Adipose tissue (tissue), 3 donors: ENCODE results near the gene TNPO3. TPM values are rescaled to one million over a fixed set of nuclear protein-coding genes. Genes with fewer than 3 reads are reported as not detected.
"Not testable (repeated sequence)": the region's sequence is repeated elsewhere in the genome, so short reads cannot be mapped to it uniquely, and the experiment has no call there.

Experiments used
- H3K27ac ChIP-seq: one replicate; pipeline ENCODE4 v1.5.1; 2013; ENCODE audit warnings: low read depth, low read length
- WGBS, 3 donors: extraction: QIAGEN DNeasy Blood & Tissue Kit; methylation state at CpG; one replicate each; pipeline ENCODE4 v1.1.7; 2013; 5-methylcytosine and 5-hydroxymethylcytosine counted together
- polyA plus RNA-seq, 3 donors: library from polyadenylated mRNA; stranded (reverse); fragments of 200-250 nt; gene quantifications; one replicate each; pipeline ENCODE4 v1.2.3, GENCODE V29; 2013
- donor health status: healthy with polysubstance abuse.
- donor health status: Bipolar disorder and iron deficiency.
- donor health status: healthy.

The TNPO3 gene
- polyA plus RNA-seq, 3 donors = 13.0 to 16.3 (median 15.3) TPM

DNA sequence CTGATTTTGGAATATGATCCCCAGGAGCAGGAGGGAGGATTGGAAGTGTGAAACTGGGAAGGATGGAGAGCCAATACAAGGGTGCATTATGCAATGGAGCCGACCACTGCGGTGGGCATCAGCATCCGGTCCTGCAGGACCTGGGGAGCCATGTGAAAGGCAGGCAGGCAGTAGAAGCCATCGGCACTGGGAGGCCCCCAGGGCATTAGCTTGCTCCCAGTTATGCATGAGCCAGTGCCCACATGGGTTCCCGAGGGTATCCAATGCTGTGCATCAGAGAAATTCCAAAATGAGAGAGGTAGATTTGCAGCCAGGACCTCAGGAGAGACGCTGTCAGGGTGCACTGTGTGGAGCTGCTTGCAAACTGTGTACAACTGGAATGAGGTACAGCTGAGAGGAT lies 135.7 kb downstream of the TNPO3 start:
- WGBS, 3 donors = 77 to 80% (median 78%) methylated on average over 6 of the region's 6 CpGs
- H3K27ac ChIP-seq = no peak overlapping the region

DNA sequence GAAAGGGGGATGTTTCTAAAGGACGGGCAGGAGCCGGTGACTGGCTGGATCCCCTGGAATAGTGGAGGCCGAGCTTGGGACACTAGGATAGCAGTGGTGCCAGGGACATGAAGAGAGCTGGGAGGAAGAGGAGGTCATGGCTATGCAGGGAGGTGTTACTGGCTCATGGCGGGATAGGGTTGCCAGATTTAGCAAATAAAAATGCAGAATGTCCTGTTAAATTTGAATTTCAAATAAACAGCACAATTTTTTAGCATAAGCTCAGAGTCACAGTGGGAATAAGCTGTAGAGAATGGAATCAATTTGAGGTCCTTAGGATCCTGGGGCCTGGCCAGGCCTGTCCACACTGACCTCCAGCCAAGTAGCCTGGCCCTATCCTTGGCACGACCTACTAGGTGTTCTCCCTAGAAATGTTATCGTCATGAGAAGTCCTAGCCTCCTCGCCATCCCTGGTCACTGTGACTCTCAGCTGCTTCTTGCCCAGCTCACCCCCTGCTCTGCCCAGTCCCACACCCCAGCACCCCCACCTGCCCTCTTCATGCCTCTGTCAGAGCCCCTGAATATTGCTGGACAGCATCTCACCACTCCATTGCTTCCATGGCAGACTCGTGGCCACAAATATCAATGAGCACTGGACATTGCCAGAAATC lies 136.8 kb downstream of the TNPO3 start:
- 71 to 91% (median 77%) methylated on average over 8 of the region's 8 CpGs for WGBS, 3 donors
- H3K27ac ChIP-seq = no peak overlapping the region

DNA sequence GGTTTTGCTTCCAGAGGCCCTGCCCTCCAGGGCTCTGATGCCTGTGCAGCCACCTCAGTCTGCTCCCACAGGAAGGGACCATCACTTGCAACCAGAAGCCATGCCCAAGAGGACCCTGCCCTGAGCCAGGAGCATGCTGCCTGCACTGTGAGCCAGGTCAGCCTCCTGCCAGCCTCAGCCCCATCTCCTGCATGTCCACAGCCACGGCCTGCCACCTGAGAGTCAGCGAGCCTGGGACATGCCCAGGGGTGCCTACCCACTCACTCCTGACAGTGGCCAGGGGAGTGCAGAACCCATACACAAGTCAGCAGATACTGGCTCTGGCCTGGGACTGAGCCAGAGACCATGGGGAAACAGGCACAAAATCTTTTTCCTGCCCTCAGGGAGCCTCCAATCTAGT lies 137.8 kb downstream of the TNPO3 start:
- WGBS, 3 donors = 88 to 97% (median 95%) methylated on average over 2 of the region's 2 CpGs
- H3K27ac ChIP-seq = no peak overlapping the region

DNA sequence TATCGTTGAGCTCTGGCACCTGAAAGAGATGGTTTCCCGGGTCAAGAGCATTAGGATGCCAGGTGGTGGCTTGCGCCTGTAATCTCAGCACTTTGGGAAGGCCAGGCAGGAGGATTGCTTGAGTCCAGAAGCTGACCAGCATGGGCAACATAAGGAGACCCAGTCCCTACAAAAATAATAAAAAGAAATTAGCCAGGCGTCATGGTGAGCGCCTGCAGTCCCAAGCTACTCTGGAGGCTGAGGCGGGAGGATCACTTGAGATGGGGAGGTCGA lies 138.3 kb downstream of the TNPO3 start:
- H3K27ac ChIP-seq = no peak overlapping the region
- WGBS, 3 donors = 91 to 97% (median 93%) methylated on average over 7 of the region's 7 CpGs

DNA sequence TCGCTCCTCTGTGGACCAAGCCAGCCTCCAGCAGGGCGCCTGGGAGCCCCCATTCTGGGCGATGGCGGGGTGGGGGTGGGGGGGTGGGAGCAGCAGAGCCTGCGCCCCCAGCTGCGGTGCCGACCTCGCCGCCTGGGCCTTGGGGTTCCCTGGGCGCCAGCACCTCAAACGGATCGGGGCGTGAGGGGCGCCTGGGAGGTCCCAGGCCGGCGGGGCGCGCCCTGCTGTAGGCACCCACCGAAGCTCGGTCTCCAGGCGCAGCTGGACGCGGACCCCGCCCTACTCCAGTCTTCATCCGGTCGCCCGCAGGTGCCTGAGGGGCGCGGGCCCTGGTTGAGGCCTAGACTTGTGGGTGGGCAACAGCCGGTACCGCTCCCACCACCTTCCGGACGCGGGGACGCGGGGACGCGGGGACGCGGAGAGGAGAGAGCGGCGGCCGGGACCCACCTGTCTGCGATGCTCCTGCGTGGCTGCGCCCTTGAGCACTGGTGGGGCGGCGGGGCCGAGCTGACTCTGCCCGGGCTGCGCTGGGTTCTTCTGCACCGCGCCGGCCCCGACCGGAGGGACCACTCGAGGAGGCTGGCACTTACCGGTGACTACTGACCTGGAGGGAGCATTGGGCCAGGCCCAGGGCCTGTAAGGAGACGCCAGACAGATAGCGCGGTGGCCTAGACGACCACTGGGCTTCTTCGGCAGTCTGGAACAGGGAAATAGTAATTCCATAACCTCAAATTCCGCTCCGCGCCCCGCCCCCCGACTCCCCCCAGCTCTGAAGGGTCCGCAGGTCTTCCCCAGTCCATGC lies 138.9 kb downstream of the TNPO3 start:
- WGBS, 3 donors = 26 to 49% (median 26%) methylated on average over 46 to 69 of the region's 69 CpGs
- H3K27ac ChIP-seq = no peak overlapping the region

DNA sequence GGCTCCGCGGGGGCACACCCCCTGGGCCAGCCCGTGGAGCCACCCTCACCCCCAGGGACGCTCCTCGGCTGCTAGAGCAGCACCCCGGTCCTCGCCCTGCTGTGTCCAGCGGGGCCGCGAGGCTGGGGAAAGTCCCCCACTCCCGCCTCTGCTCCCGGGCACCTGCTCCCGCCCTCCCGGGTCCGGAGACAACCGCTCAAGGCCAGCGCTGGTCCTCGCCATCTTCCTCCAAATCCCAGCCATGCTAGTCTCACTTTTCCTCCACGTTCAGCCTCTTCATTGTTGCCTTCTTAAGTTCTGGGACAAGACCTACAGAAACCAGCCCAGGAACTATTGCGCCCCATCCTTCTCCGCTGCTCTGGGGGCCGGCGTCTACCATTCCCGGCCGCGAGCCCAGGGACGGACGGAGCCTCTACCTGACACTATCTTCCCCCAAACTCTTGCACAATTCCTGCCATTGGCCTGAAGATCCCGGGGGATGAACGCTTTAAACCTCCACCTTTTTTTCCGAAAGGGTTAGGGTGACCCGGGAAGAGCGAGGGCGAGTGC lies 139.6 kb downstream of the TNPO3 start:
- WGBS, 3 donors = 5 to 13% (median 9%) methylated on average over 21 to 33 of the region's 34 CpGs
- H3K27ac ChIP-seq = no peak overlapping the region

DNA sequence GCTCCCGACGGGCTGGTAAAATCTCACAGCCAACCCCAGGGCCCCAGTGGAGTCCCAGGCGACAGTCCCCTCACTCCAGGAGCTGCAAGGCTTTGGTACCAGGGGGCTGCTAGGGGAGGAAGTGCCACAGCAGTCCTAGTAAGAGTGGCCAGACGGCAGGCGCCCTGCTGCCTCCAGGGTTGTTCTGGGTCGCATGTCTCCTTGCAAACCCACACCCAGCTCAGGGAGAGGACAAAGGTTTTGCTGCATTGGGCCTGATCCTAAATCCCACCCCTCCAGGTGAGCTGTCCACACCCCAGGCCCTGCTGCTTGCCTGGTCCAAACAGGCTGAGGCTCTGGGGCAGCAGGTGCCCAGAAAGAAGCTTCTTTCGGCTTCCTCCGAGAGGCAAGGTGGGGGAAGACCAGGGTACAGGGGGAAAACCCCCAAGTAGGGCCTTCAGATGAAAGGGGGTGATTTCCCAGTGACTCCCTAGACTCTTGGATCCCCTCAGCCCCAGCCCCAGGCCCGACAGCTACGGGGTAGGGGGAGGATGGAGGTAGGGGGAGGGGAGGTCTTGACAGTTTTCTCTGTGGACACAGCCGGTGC lies 140.3 kb downstream of the TNPO3 start:
- no peak overlapping the region for H3K27ac ChIP-seq
- whole genome bisulfite sequencing, 3 donors = 51 to 58% (median 57%) methylated on average over 10 to 11 of the region's 11 CpGs

DNA sequence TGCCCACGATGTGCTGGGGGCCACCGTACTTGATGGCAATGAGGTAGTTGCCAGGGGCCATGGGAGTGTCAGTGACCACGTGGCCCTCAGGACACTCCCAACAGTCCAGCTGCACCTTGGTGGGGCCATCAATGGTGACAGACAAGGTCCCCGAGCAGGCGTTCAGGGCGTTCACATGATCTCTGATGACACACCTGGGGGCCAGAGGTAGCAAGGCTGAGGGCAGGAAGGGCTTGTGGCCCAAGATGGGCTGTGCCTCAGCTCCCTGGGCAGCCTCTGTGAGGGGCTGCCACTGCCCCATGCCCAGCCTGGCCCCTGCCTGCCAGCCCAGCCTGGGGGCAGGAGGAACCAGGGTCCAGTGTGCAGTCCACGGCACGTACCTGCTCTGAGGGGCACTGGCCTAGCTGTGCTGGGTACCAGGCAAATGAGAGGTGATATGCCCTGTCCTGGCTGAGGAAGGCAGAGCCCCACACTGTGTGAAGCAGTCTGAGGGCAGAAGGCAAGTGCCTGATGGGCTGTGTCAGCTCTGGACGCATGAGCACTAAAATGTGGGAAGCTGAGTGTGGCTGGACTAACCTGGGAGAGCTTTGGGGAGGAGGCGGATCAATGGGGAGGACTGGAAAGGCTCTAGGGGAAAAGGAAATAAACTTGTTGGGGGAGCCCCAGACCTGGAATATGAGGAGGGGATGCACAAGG lies 140.9 kb downstream of the TNPO3 start:
- H3K27ac ChIP-seq = no peak overlapping the region
- 72 to 88% (median 87%) methylated on average over 10 of the region's 10 CpGs for WGBS, 3 donors

DNA sequence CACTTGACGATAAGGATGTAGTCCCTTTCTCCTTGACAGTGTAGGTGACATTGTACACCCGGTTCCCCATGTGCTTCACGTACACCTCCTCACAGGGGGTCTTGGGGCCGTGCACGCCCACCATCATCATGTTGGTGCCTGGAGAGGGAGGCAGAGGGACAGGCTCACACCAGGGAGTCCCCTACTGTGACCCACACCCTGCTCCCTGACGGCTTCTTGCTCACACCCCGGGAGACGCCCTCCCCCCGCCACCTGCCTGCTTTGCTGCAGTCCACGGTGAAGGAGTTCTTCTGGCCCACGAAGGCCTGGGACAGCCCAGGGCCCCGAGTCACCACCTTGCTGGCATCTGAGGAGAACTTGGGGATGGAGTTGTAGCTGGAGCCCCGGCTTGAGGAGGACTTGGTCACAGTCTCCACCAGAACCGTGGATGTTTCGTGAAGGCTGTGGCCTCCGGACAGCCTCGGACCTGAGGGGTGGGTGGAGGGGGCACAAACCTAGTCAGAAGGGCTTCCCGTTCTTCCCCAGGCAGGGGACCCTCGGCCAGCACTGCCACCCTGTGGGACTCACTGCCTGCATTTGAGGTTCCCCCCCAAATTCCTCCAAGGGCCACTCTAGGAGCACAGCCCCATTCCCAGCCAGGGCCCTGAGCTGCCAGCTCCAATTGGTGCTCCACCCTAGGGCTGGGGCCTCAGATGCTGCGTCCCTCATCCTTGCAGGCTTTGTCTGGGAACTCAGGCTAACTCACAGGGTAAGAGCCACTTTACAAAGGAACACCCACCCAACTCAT lies 142.0 kb downstream of the TNPO3 start:
- not testable (repeated sequence) for H3K27ac ChIP-seq
- WGBS, 3 donors = 64 to 92% (median 90%) methylated on average over 4 to 10 of the region's 20 CpGs

DNA sequence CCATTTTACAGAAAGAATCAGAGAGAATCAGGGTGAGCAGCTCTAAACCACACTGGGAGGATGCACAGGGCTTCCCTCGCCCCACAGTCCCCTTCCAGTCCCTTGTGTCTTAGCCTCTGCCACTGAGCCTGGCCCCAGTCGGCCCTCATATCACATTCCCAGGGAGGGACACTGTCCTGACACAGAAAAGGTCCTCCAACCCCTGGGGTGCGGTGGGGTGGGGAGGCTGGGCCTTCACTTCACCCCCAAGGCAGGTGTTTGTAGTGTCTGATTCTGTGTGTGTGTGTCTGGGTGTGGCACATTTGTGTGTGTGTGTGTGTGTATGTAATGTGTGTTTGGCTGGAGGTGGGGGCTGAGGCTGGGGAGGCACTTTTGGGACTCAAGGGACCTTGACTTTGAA lies 142.6 kb downstream of the TNPO3 start:
- WGBS, 3 donors = 72 to 82% (median 78%) methylated on average over 3 of the region's 3 CpGs
- no peak overlapping the region for H3K27ac ChIP-seq

DNA sequence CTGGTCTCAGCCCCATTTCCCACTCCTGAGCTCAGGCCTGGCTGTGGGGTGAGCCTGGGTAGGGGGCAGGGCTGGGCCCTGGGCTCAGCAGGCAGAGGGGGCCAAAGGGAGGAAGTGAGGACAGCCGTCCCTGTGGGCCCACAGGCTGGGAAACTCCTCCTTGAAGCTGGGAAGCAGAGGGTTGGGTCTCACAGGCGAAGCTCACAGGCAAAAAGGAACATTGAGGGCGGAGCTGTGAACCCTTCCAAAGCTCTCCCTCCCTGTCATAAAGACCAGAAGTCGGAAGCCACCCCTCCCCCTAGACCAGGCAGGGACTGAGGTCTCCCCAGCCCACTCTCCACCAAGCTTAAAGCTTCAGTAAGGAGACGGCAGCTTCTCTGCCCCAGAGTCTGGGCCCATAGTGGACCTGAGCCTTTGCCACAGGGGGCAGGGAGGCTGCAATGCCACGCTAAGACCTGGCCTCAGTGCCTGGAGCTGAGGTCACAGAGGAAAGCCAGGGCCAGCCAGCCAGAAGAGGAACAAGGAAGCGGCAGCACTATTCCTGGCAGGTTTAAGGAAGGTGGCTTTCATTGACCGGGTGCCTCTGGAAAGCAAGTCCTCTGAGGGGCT lies 143.4 kb downstream of the TNPO3 start:
- H3K27ac ChIP-seq = no peak overlapping the region
- 46 to 79% (median 47%) methylated on average over 8 of the region's 8 CpGs for WGBS, 3 donors

DNA sequence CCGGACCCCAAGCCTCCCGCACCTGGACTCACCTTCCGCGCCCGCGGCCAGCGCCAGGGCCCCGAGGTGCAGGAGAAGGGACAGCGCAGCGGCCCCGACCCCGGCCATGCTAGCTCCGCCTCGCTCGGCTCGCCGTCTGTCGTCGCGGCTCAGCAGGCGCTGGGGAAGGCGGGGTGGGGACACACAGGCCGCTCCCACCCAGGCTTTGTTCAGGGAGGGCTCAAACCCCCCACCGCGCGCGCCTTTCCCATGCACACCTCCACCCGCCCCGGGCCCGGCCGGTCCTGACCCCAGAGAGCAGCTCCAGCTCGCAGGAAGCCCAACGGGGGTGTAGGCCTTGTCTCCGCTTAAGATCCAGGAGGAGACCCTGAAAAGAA lies 144.4 kb downstream of the TNPO3 start, which contains the start of gene KCP:
Gene KCP (minus strand): TSS at position 141 of the 377 bp plus-strand sequence. CDS start 33 bp downstream, at position 108.
- H3K27ac ChIP-seq = no peak within 1 kb of the TSS
- 20 to 37% (median 34%) methylated on average over 28 to 34 of the region's 34 CpGs for WGBS, 3 donors

DNA sequence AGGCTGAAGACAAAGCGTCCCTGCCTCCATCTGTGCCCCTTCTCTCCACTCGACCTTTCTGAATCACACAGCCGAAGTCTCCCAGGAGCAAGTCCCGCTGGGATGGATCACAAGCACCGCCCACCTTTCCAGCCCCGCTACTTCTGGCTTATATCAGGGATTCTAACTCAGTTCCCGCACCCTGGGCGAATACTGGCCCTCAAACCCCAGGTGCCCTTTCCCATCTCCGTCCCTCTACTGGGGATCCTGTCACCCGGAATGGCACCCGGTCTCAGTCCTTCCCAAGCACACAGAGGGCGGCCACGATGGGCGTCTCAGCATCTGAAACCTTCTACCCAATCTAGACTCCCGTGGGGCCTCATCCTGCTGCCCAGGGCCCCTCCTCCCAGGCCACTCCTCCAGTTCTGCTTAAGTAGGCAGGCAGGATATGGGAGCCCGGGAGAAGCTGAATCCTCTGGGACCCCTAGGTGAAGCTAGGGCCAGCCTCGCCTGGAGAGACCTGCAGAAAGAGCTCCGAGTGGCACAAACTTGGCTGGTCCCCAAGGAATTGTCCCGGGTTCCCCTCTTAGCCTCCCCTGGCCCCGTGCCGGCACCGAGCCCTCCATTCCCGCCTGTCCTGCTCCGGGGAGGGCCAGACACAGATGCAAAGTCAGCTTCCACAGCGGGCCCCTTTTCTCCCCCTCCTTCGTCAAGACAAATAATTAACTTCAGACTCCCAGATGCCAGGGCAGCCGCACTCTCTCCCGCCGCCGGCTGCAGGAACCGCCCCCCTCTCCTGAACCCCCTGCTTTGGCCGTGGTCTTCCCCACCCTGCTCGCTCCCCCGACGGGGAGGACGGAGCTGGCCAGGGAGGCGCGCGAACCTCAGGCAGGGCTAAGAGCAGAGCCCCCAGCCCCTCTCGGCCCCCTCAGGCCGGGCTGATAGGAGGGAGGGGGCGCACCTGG lies 145.0 kb downstream of the TNPO3 start:
- no peak overlapping the region for H3K27ac ChIP-seq
- WGBS, 3 donors = 11 to 17% (median 16%) methylated on average over 40 to 42 of the region's 42 CpGs

DNA sequence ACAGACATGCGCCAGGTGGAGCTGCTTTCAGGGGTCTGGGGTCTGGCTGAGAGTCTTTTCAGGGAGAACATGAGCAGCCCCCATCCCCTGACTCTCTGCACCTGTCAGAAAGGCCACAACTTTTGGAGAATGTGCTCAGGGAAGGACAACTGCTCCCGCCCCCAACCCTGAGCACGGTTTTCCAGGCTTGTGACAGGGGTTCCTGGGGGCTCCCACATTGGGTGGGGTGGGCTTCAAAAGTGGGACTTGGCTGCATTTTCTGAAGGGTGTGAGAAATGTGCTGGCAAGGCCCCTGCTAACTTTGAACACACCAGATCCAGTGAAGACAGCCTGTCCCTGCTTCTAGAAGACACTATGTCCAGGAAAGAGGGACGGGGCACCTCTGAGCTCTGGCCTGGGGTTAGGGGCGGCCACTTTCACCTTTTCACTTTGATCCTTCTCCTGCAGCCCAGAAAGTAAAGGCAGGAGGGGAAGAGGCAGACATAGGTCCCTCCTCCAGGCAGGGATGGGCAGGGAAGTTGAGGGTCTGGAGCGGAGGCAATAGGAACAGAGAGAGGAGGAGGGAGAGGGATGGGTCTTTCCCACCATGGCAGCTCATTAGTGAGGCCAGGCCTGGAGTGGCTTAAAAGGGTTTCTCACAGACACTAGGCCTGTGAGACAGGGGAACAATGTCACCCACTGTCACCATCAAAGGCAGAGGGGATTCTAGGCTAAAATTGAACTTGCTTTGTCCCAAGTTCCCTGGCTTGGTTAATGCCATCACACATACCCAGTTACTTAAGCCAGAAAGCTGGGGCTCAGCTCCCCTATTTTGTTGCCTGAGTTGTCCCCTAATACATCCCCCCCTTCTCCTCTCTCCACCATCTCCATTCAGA lies 145.9 kb downstream of the TNPO3 start:
- 86 to 93% (median 90%) methylated on average over 6 of the region's 6 CpGs for WGBS, 3 donors
- no peak overlapping the region for H3K27ac ChIP-seq

DNA sequence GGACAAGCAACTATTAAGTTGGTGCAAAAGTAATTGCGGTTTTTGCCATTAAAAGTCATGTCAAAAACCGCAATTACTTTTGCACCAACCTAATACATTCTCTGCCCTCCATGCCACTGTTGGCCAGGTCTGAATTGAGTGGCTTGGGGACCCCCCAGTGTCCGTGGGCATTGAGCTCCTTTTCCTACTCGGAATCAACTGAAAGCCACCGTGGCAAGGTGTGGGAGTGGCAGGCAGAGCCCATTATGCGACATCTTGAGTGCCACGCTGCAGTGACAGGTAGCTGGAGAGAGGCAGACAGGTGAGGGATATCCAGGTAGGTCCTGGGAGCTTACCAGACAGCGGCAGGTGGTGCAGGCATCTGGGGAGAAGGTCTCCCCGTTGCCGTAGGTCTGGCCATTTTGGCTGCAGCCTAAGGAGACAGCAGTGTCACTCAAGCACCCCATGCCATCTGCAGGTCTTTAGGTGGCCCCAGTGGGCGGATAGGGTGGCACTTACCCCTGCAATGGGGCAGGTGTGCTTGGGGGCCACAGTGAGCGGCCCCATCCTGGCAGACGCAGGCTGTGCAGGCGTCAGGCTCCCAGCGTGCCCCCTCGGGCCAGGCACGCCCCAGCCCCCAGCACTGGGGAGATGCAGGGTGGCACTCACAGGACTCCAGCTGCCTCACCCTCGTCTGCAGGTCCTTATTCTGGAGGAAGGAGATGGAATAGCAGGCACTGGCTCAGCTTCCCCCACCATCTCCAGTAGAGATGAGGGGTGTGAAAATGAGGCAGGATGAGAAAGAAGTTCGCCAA lies 147.9 kb downstream of the TNPO3 start:
- no peak overlapping the region for H3K27ac ChIP-seq
- WGBS, 3 donors = 81 to 89% (median 86%) methylated on average over 18 to 19 of the region's 19 CpGs
